ENCODE data around the gene SLC35F1.

SLC35F1 gene

DNA sequence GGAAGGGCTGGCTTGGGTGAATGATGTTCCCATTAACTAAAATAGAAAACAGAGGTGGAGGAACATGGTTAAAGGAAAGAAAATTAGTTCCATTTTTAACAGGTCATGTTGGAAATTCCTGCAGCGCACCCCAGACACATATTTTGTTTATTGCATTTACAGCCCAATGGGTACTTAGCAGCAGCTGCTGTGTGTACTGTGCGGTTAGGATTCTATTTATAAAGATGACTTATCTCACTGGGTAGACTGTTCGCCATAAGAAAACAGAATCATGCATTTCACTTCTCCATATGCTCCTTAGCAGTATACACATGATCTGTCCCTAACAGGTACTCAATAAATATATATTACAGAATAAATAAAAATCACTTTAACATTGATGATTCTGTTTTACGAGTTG is 135.8 kb downstream of the SLC35F1 start:
- ChIA-PET CTCF (no interaction called here), POLR2A (ENCODE audit: low non-redundant PET) (no interaction called here)
- H3K27ac ChIP-seq, result no peak overlapping the region

DNA sequence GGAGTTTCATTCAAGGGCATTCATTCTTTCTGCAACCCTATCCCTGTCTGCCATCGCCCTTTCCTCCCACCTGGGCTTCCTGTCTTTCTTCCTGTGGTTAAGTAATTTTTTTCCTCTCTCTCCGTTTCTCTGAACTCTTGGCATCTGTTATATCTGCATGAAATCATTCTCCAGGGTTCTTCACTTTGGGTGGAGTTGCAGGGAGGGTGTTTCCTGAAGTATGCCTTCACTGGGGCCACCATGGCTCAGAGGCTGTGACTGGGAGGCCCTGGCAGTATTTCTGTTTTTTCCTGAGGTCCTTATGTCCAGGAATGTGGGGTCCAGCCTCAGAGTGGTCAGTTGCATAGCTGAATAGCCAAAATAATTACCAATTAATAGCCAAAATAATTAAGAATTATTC is 137.2 kb downstream of the SLC35F1 start:
- DNase-seq (ENCODE audit: low spot score), result no peak
- no peak overlapping the region for H3K27ac ChIP-seq
- TF ChIP-seq, protein P1, sequence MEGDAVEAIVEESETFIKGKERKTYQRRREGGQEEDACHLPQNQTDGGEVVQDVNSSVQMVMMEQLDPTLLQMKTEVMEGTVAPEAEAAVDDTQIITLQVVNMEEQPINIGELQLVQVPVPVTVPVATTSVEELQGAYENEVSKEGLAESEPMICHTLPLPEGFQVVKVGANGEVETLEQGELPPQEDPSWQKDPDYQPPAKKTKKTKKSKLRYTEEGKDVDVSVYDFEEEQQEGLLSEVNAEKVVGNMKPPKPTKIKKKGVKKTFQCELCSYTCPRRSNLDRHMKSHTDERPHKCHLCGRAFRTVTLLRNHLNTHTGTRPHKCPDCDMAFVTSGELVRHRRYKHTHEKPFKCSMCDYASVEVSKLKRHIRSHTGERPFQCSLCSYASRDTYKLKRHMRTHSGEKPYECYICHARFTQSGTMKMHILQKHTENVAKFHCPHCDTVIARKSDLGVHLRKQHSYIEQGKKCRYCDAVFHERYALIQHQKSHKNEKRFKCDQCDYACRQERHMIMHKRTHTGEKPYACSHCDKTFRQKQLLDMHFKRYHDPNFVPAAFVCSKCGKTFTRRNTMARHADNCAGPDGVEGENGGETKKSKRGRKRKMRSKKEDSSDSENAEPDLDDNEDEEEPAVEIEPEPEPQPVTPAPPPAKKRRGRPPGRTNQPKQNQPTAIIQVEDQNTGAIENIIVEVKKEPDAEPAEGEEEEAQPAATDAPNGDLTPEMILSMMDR (conservative IDR thresholded peaks at IDR 0.05; ENCODE audit: low read depth), result no peak
- POLR2A ChIA-PET (ENCODE audit: low non-redundant PET), result no interaction called here
- CTCF ChIA-PET, result no interaction called here

More for the DNA sequence above, 135.8 kb downstream of the SLC35F1 start:
- TF ChIP-seq, protein P1 (conservative IDR thresholded peaks at IDR 0.05; ENCODE audit: low read depth), result no peak
- no peak for DNase-seq (ENCODE audit: low spot score)

DNA sequence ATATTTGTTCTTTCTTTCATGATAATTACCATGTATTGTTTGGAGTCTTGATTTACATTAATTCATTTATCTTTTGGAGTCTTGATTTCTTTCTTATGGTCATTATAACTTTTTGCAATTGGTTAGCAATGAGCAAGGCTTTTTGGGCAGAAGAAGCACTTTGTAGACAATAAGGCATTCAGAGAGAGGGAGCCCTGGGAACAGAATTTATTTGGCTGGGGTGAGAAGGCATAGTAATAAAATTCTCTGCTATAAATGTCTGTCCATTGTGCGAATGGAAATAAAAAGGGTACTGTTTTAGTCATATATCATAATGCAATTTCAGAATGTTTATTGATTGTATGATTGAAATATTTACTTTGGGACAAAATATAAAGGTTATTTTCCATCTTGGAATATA is 147.0 kb downstream of the SLC35F1 start:
- POLR2A ChIA-PET (ENCODE audit: low non-redundant PET), result no interaction called here

DNA sequence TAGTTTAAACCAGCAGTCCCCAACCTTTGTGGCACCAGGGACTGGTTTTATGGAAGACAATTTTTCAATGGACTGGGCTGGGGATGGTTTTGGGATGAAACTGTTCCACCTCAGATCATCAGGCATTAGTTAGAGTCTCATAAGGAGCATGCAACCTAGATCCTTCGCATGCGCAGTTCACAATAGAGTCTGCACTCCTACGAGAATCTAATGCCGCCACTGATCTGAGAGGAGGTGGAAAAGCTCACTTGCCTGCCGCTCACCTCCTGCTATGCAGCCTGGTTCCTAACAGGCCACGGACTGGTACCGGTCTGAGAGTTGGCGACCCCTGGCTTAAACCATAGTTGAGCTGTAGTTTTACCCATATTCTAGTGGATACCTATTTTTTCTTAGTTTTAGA is 154.6 kb downstream of the SLC35F1 start:
- no peak overlapping the region for H3K27ac ChIP-seq
- CTCF ChIA-PET, result interaction anchor here (0.6 kb wide), 1 partner anchor 907 kb away, joined by 3 read pairs; no protein-coding TSS in a partner anchor
- TF ChIP-seq, protein P1 (conservative IDR thresholded peaks at IDR 0.05; ENCODE audit: low read depth), result no peak
- POLR2A ChIA-PET (ENCODE audit: low non-redundant PET), result no interaction called here
- DNase-seq (ENCODE audit: low spot score), result no peak

More for the DNA sequence above, 147.0 kb downstream of the SLC35F1 start:
- no peak overlapping the region for H3K27ac ChIP-seq
- TF ChIP-seq, protein P1 (conservative IDR thresholded peaks at IDR 0.05; ENCODE audit: low read depth), result no peak
- CTCF ChIA-PET, result no interaction called here
- DNase-seq (ENCODE audit: low spot score), result no peak

DNA sequence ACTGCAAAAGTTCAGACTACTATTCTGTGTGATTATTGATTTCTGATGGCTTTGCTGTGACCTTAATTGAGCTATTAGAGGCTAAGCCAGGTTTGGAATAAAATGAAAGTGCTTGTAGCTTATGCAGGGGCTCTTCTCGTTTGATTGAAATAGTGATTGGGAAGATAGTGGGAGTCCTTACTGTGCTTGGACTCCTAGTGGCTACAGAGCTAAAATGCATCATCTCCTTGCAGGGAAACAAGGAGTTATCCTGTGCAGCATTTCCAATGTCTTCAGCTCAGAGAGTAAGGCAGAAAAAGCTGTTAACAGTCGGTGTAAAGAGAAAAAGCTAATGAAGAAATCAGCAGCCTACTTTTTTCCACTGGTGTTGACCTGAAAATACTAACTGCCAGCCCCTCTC is 173.5 kb downstream of the SLC35F1 start:
- TF ChIP-seq, protein P1 (conservative IDR thresholded peaks at IDR 0.05; ENCODE audit: low read depth), result no peak
- ChIA-PET POLR2A (ENCODE audit: low non-redundant PET) (no interaction called here), CTCF (interaction anchor here (0.7 kb wide), 1 partner anchor 73 kb away, joined by 3 read pairs; no protein-coding TSS in a partner anchor)
- no peak overlapping the region for H3K27ac ChIP-seq
- no peak for DNase-seq (ENCODE audit: low spot score)

GRCh38 chr6:118083711-118084110 is 176.6 kb downstream of the SLC35F1 start:
- DNase-seq (ENCODE audit: low spot score), result no peak
- no peak overlapping the region for H3K27ac ChIP-seq
- ChIA-PET CTCF (no interaction called here), POLR2A (ENCODE audit: low non-redundant PET) (no interaction called here)
- TF ChIP-seq, protein P1 (conservative IDR thresholded peaks at IDR 0.05; ENCODE audit: low read depth), result no peak

DNA sequence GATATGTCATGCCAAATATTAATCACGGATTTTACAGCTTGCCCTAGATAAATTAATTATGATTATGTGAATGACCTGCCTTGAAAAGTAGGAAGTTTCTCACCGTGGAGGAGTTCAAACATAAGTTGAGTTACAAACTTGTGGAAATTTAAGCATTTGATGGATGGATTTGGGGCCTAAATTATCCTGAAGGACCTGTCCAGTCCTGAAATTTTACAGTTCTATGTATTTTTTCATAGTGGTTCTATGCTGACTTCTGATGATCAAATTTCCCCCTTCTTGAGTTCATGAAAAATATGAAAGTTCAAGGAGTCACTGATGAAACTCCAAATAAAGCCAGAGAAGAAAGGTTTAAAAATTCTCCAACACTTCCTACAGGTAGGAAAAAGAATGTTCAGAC is 178.6 kb downstream of the SLC35F1 start:
- TF ChIP-seq, protein P1 (conservative IDR thresholded peaks at IDR 0.05; ENCODE audit: low read depth), result no peak
- ChIA-PET CTCF (no interaction called here), POLR2A (ENCODE audit: low non-redundant PET) (no interaction called here)
- H3K27ac ChIP-seq, result no peak overlapping the region
- no peak for DNase-seq (ENCODE audit: low spot score)
